MM.1S (cell line): ENCODE results near the gene GRIK4.

Experiments
- EZH2 ChIP-seq: fragments of 300-600 bp; sonication (generic); optimal IDR thresholded peaks from 2 replicates; pipeline ENCODE3; 2017; ENCODE audit warnings: low read depth, mild to moderate bottlenecking, antibody characterized with exemption, low read length, mixed read lengths
- EZH2phosphoT487 ChIP-seq: fragments of 300-600 bp; sonication (generic); IDR thresholded peaks from 2 replicates; pipeline ENCODE4 v1.6.1; 2018; ENCODE audit warnings: antibody characterized with exemption, low read length
- TF ChIP-seq, protein P1 (sequence below): fragments of 300-600 bp; sonication (generic); IDR thresholded peaks from 2 replicates; pipeline ENCODE4 v1.5.1; 2016; ENCODE audit warnings: antibody characterized with exemption, low read length, mixed read lengths

DNA sequence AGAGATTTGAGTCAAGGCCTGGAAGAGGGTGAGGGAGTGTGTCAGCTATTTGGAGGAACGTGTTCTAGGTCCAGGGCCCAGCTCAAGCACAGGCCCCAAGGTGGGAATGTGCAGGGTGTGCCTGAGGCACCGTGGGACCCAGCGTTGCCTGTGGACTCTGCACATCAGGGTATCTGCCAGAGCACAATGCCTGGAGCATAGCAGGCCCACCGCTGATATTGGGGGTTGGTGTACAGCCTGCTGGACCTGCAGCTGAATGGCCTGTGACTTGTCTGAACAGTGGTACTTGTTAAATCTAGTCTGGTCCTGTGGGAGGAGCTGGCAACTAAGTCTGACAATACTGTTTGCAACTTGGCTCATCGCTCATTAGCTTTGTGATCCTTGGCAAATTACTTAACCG is 131.7 kb downstream of the GRIK4 start:
- TF ChIP-seq, protein P1, sequence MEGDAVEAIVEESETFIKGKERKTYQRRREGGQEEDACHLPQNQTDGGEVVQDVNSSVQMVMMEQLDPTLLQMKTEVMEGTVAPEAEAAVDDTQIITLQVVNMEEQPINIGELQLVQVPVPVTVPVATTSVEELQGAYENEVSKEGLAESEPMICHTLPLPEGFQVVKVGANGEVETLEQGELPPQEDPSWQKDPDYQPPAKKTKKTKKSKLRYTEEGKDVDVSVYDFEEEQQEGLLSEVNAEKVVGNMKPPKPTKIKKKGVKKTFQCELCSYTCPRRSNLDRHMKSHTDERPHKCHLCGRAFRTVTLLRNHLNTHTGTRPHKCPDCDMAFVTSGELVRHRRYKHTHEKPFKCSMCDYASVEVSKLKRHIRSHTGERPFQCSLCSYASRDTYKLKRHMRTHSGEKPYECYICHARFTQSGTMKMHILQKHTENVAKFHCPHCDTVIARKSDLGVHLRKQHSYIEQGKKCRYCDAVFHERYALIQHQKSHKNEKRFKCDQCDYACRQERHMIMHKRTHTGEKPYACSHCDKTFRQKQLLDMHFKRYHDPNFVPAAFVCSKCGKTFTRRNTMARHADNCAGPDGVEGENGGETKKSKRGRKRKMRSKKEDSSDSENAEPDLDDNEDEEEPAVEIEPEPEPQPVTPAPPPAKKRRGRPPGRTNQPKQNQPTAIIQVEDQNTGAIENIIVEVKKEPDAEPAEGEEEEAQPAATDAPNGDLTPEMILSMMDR = no peak
- TF ChIP-seq EZH2 (no peak), EZH2phosphoT487 (no peak)
